IPS DF 6.9 (cell line): ENCODE measurements around the gene GCGR.

ENCODE experiments used
- DNase-seq: peaks from one replicate; pipeline ENCODE4 v3.0.0-alpha.2; 2013; ENCODE audit warnings: low read depth, low spot score
- H3K27ac ChIP-seq: one replicate; pipeline ENCODE4 v1.5.1; 2013; ENCODE audit warnings: low read length, control low read depth
- H3K27me3 ChIP-seq: 2 replicates; pipeline ENCODE4 v1.6.1; 2013; ENCODE audit warnings: mild to moderate bottlenecking, low read length; ENCODE audit not compliant: control insufficient read depth, insufficient read depth
- H3K36me3 ChIP-seq: 2 replicates; pipeline ENCODE4 v1.6.1; 2013; ENCODE audit warnings: low read length; ENCODE audit not compliant: control insufficient read depth, insufficient read depth
- H3K4me1 ChIP-seq: 2 replicates; pipeline ENCODE4 v1.6.1; 2013; ENCODE audit warnings: low read length; ENCODE audit not compliant: control insufficient read depth, insufficient read depth
- H3K4me3 ChIP-seq: 2 replicates; pipeline ENCODE4 v1.5.1; 2013; ENCODE audit warnings: mild to moderate bottlenecking, low read length
- H3K9me3 ChIP-seq: 2 replicates; pipeline ENCODE4 v1.6.1; 2013; ENCODE audit warnings: low read length, inconsistent platforms; ENCODE audit not compliant: control insufficient read depth, insufficient read depth
- WGBS: extraction: QIAGEN DNeasy Blood & Tissue Kit; methylation state at CpG from one replicate; pipeline ENCODE4 v1.1.7; 2013; ENCODE audit warnings: mixed read lengths, missing lambda C conversion rate; ENCODE audit not compliant: insufficient read length, insufficient coverage; 5-methylcytosine and 5-hydroxymethylcytosine counted together

Gene GCGR

DNA sequence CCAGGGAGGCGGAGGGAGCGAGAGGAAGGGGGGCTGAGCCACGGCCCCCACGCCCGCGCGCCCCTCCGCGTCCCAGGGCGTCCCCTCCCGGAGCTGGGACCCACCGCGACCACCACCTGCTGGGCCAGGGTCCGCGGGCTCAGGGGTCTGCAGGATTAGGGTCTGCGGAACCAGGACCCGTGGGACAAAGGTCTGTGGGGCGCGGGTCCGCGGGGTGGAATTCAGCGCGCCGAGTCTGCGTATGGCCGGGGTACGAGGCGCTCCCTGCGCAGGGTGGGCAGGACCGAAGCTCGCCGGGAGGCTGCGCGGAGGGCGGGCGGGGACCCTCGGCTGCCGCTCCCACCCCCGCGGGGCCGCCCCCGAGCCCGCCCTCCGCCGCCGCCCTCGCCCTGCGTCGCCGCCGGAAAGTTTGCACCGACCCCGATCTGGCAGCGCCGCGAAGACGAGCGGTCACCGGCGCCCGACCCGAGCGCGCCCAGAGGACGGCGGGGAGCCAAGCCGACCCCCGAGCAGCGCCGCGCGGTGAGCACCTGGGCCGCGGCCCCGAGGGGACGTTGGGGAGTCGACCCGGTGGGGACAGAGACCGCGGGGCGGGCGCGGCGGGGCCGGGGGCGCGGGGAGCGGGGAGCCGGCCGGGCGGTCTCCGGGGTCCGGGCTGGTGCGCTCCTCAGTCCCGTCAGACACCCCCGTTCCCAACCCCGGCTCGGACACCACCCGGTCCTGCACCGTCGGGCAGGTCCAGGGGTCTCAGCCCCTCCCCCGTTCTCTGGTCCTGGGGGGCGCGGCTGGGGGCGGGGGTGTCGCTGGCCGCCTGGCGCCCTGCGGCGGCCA, at the start of gene GCGR:
Gene GCGR (plus strand): TSS at position 423 of the 831 bp plus-strand sequence. CDS start 4,869 bp downstream, outside the sequence.
- Histone ChIP-seq H3K4me3 (peak within 1 kb of the TSS; percentile 45), H3K9me3 (no peaks in the 10 kb centered on the region), H3K27me3 (peaks cover 26% of the 10 kb centered on the region; the same call in 1 of the 2 replicates), H3K4me1 (peaks cover 1% of the 10 kb centered on the region; the same call in 1 of the 2 replicates), H3K36me3 (no peaks in the 10 kb centered on the region; the same call in 1 of the 2 replicates), H3K27ac (no peak within 1 kb of the TSS)
- no peak for DNase-seq
- no CpG with 5 or more reads among the region's 110 CpGs for WGBS

DNA sequence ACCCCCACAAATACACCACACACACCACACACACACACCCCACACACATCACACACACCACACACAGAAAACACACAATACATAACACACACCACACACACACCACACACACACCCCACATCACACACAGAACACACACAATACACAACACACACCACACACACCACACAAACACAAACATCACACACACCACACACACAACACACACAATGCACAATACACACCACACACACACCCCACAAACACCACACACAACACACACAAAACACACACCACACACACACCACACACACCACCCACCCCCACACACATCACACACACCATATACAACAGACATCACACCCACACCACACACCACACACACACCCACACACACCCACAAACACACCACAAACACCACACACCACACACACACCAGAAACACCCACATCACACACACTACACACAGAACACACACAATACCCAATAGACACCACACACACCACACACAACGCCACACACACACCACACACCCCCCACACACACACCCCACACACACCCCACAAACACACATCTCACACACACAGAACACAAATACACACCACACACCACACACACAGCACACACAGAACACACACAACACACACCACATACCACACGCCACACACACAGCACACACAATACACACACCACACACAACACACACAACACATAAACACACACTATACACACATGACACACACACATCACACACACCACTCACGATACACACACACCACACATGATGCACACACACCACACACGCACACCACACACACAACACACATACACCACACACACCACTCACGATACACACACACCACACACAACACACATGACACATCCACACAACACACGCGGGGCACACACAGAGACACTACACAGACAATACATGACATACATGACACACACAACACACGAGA, 11.0 kb upstream of the GCGR start:
- H3K4me3 ChIP-seq: no peak overlapping the region
- no peak overlapping the region for H3K27ac ChIP-seq
- no peaks in the 10 kb centered on the region for H3K4me1 ChIP-seq
- H3K27me3 ChIP-seq: no peaks in the 10 kb centered on the region
- no peak for DNase-seq
- H3K36me3 ChIP-seq: no peaks in the 10 kb centered on the region
- WGBS: 100% methylated on average over 5 of the region's 8 CpGs
- no peaks in the 10 kb centered on the region for H3K9me3 ChIP-seq

- no CpG with 5 or more reads among the region's 3 CpGs for WGBS
- Histone ChIP-seq H3K27me3 (no peaks in the 10 kb centered on the region), H3K9me3 (no peaks in the 10 kb centered on the region), H3K4me1 (no peaks in the 10 kb centered on the region), H3K4me3 (no peak overlapping the region), H3K36me3 (no peaks in the 10 kb centered on the region), H3K27ac (no peak overlapping the region)
- no peak for DNase-seq
These were observed 9.9 kb upstream of the GCGR start for GRCh38 chr17:81794074-81794476.

- H3K4me3 ChIP-seq: no peak overlapping the region
- no peak for DNase-seq
- H3K4me1 ChIP-seq: no peaks in the 10 kb centered on the region
- H3K27ac ChIP-seq: no peak overlapping the region
- no peaks in the 10 kb centered on the region for H3K36me3 ChIP-seq
- no CpG with 5 or more reads among the region's 8 CpGs for WGBS
- no peaks in the 10 kb centered on the region for H3K27me3 ChIP-seq
- H3K9me3 ChIP-seq: no peaks in the 10 kb centered on the region
These were observed 9.4 kb upstream of the GCGR start for GRCh38 chr17:81794509-81794908.

- DNase-seq: no peak
These were observed 2.6 kb upstream of the GCGR start for GRCh38 chr17:81801327-81801726.

GRCh38 chr17:81802048-81802758, 1.7 kb upstream of the GCGR start:
- H3K4me1 ChIP-seq: peaks cover 1% of the 10 kb centered on the region; the same call in 1 of the 2 replicates
- no peak overlapping the region for H3K4me3 ChIP-seq
- no peaks in the 10 kb centered on the region for H3K9me3 ChIP-seq
- WGBS: no CpG with 5 or more reads among the region's 9 CpGs
- H3K27me3 ChIP-seq: peaks cover 26% of the 10 kb centered on the region; the same call in 1 of the 2 replicates
- H3K36me3 ChIP-seq: no peaks in the 10 kb centered on the region; the same call in 1 of the 2 replicates
- H3K27ac ChIP-seq: no peak overlapping the region
- no peak for DNase-seq

More at GRCh38 chr17:81801327-81801726, 2.6 kb upstream of the GCGR start:
- Histone ChIP-seq H3K36me3 (no peaks in the 10 kb centered on the region; the same call in 1 of the 2 replicates), H3K4me1 (peaks cover 1% of the 10 kb centered on the region; the same call in 1 of the 2 replicates), H3K27ac (no peak overlapping the region), H3K9me3 (no peaks in the 10 kb centered on the region), H3K4me3 (no peak overlapping the region; the same call in 1 of the 2 replicates), H3K27me3 (peaks cover 26% of the 10 kb centered on the region; the same call in 1 of the 2 replicates)
- no CpG with 5 or more reads among the region's 9 CpGs for WGBS

- DNase-seq: no peak
- H3K36me3 ChIP-seq: no peaks in the 10 kb centered on the region; the same call in 1 of the 2 replicates
- no peak overlapping the region for H3K4me3 ChIP-seq
- H3K27ac ChIP-seq: no peak overlapping the region
- WGBS: no CpG with 5 or more reads among the region's 26 CpGs
- H3K4me1 ChIP-seq: peaks cover 1% of the 10 kb centered on the region; the same call in 1 of the 2 replicates
- H3K27me3 ChIP-seq: peaks cover 26% of the 10 kb centered on the region; the same call in 1 of the 2 replicates
- no peaks in the 10 kb centered on the region for H3K9me3 ChIP-seq
These were observed 900 bp upstream of the GCGR start for GRCh38 chr17:81802856-81803643.

DNA sequence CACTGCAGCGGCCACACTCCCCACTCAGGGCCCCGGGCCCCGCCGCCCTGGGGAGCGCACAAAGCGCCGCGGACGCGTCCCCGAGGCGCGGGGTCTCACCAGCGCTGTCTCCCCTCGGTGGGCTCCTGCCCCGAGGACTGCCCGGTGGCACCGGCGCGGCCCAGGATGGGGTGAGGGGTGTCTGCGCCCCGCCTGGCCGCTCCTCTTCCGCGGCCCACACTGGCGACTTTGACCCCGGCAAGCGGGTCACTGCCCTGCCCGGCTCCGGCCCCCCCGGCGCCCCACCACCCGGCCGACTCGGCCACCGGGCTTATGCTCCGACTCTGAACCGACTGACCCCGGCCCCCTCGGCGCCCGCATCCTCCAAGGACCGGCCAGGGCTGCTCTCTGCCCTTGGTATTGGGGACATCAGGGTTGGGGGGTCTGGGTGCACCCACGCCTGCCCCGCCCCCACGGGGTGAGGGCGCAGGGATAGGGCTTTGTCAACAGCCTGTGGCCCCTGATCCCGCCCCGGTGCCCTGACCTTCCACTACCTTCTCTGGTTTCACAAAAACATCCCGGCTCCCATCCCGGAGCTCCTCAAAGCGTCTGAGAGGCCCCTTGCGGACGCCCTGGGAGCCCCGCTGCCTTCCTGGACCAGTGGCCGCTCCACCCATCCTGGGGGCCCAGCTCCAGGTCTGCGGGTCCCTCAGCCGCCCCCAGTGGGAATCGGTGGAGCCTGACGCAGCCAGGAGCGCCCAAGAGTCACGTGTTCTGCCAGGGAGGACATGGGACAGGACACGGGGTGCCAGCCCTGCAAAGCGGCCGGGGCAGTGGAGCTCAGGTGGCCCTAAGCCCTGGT, 829 bp downstream of the GCGR start:
- Histone ChIP-seq H3K4me1 (peaks cover 1% of the 10 kb centered on the region; the same call in 1 of the 2 replicates), H3K9me3 (no peaks in the 10 kb centered on the region), H3K4me3 (peak overlapping the region; percentile 45), H3K36me3 (no peaks in the 10 kb centered on the region; the same call in 1 of the 2 replicates), H3K27ac (no peak overlapping the region), H3K27me3 (peaks cover 26% of the 10 kb centered on the region; the same call in 1 of the 2 replicates)
- DNase-seq: no peak
- WGBS: no CpG with 5 or more reads among the region's 65 CpGs
